ENCODE data around the gene SYTL2.

- TF ChIP-seq POLR2AphosphoS5 (IDR thresholded peaks at IDR 0.05; ENCODE audit: low read depth, low read length) (no peak), TAF1 (IDR thresholded peaks at IDR 0.05; ENCODE audit: low read depth, low read length) (no peak)
Measured at GRCh38 chr11:85656777-85657176, 154.2 kb downstream of the SYTL2 start.

Data from GM12891 (cell line).